GM20000 (cell line): ENCODE measurements around the gene ERCC6.

Experiments used
- DNase-seq: peaks from one replicate; pipeline ENCODE4 v3.0.0; 2012; ENCODE audit warnings: low spot score
- CTCF ChIP-seq: IDR thresholded peaks from 2 replicates; pipeline ENCODE4 v1.5.1; 2012; ENCODE audit warnings: mild to moderate bottlenecking, control low read depth; ENCODE audit errors: extremely low read depth, missing control alignments

Gene ERCC6

GRCh38 chr10:49572594-49573114 is 33.7 kb upstream of the ERCC6 start:
- TF ChIP-seq CTCF: no peak
- no peak for DNase-seq

GRCh38 chr10:49571388-49571787 is 32.5 kb upstream of the ERCC6 start:
- DNase-seq: no peak
- TF ChIP-seq CTCF: no peak

GRCh38 chr10:49569031-49569631 is 30.2 kb upstream of the ERCC6 start:
- no peak for DNase-seq

GRCh38 chr10:49568235-49568634 is 29.3 kb upstream of the ERCC6 start:
- TF ChIP-seq CTCF: no peak
- peak; percentile 28 for DNase-seq

More at GRCh38 chr10:49569031-49569631, 30.2 kb upstream of the ERCC6 start:
- TF ChIP-seq CTCF: no peak

- TF ChIP-seq CTCF: no peak
- DNase-seq: no peak
Observed at GRCh38 chr10:49567810-49568209, 28.9 kb upstream of the ERCC6 start.

- DNase-seq: no peak
- no peak for TF ChIP-seq CTCF
Observed at GRCh38 chr10:49564461-49565009, 25.6 kb upstream of the ERCC6 start.

- no peak for DNase-seq
- no peak for TF ChIP-seq CTCF
Observed at GRCh38 chr10:49562893-49563292, 24.0 kb upstream of the ERCC6 start.
